ENCODE data around the gene OR10V1. TPM values are rescaled to one million over a fixed set of nuclear protein-coding genes. Genes with fewer than 3 reads are reported as not detected.
"Not testable (repeated sequence)": the region's sequence is repeated elsewhere in the genome, so short reads cannot be mapped to it uniquely, and the experiment has no call there.

OR10V1 gene
- total and polyA plus RNA-seq, 8 donors, result not detected

GRCh38 chr11:59705294-59705693 is 8.4 kb downstream of the OR10V1 start:
- Histone ChIP-seq H3K4me3 (no peak overlapping the region), H3K36me3 (no peaks in the 10 kb centered on the region), H3K27ac (no peak overlapping the region), H3K9me3 (no peaks in the 10 kb centered on the region), H3K4me1 (no peaks in the 10 kb centered on the region), H3K27me3 (no peaks in the 10 kb centered on the region)
- DNase-seq (no peak), ATAC-seq (no peak)
- intact Hi-C loops (cut with DNase I), result no loop called here
- TF ChIP-seq, protein P1, sequence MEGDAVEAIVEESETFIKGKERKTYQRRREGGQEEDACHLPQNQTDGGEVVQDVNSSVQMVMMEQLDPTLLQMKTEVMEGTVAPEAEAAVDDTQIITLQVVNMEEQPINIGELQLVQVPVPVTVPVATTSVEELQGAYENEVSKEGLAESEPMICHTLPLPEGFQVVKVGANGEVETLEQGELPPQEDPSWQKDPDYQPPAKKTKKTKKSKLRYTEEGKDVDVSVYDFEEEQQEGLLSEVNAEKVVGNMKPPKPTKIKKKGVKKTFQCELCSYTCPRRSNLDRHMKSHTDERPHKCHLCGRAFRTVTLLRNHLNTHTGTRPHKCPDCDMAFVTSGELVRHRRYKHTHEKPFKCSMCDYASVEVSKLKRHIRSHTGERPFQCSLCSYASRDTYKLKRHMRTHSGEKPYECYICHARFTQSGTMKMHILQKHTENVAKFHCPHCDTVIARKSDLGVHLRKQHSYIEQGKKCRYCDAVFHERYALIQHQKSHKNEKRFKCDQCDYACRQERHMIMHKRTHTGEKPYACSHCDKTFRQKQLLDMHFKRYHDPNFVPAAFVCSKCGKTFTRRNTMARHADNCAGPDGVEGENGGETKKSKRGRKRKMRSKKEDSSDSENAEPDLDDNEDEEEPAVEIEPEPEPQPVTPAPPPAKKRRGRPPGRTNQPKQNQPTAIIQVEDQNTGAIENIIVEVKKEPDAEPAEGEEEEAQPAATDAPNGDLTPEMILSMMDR (IDR thresholded peaks at IDR 0.05), result no peak

- H3K27ac ChIP-seq; H3K4me3 ChIP-seq; H3K36me3 ChIP-seq; H3K4me1 ChIP-seq; ATAC-seq; H3K9me3 ChIP-seq; DNase-seq; intact Hi-C loops (cut with DNase I); H3K27me3 ChIP-seq: not testable (repeated sequence)
Observed at GRCh38 chr11:59703515-59703914, 10.1 kb downstream of the OR10V1 start.

DNA sequence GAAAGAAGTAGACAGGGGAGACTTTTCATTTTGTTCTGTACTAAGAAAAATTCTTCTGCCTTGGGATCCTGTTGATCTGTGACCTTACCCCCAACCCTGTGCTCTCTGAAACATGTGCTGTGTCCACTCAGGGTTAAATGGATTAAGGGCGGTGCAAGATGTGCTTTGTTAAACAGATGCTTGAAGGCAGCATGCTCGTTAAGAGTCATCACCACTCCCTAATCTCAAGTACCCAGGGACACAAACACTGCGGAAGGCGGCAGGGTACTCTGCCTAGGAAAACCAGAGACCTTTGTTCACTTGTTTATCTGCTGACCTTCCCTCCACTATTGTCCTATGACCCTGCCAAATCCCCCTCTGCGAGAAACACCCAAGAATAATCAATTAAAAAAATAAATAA is 13.5 kb downstream of the OR10V1 start:
- intact Hi-C loops (cut with DNase I); DNase-seq; H3K4me3 ChIP-seq; H3K36me3 ChIP-seq; H3K4me1 ChIP-seq; H3K9me3 ChIP-seq; ATAC-seq; H3K27ac ChIP-seq; H3K27me3 ChIP-seq: not testable (repeated sequence)

GRCh38 chr11:59698506-59698905 is 15.1 kb downstream of the OR10V1 start:
- Histone ChIP-seq H3K9me3 (peaks cover 0 to 7% of the 10 kb centered on the region in 2 donors), H3K4me1 (peaks cover 0 to 5% of the 10 kb centered on the region in 2 donors), H3K36me3 (no peaks in the 10 kb centered on the region), H3K4me3 (no peak overlapping the region), H3K27ac (no peak overlapping the region), H3K27me3 (no peaks in the 10 kb centered on the region)
- no peak for ATAC-seq
- TF ChIP-seq, protein P1 (IDR thresholded peaks at IDR 0.05), result no peak
- intact Hi-C loops (cut with DNase I), result no loop called here
- DNase-seq, result no peak

- peaks cover 0 to 23% of the 10 kb centered on the region in 2 donors for H3K9me3 ChIP-seq
- intact Hi-C loops (cut with DNase I), result no loop called here
- H3K36me3 ChIP-seq, result no peaks in the 10 kb centered on the region
- DNase-seq (no peak), ATAC-seq (no peak)
- TF ChIP-seq, protein P1 (IDR thresholded peaks at IDR 0.05), result no peak
- no peak overlapping the region for H3K27ac ChIP-seq
- H3K4me1 ChIP-seq, result peaks cover 0 to 8% of the 10 kb centered on the region in 2 donors
- H3K27me3 ChIP-seq, result no peaks in the 10 kb centered on the region
- no peak overlapping the region for H3K4me3 ChIP-seq
Observed at GRCh38 chr11:59692915-59693314, 20.7 kb downstream of the OR10V1 start.

DNA sequence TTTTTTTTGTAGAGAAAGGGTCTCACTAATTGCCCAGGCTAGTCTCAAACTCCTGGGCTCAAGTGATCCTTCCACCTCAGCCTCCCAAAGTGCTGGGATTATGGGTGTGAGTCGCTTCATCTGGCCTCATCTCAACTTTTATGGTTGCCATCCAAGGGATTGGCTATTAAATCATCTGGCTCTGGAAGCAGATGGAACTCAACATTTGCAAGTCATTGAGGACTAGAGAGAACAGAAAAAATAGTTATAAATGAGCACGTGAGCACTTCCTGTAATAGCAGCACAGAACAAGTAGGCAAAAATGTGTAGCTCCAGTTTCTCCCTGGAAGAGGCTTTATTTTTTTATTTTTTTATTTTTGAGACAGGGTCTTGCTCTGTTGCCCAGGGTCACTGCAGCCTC is 22.5 kb downstream of the OR10V1 start:
- Histone ChIP-seq H3K4me3 (no peak overlapping the region), H3K36me3 (no peaks in the 10 kb centered on the region), H3K9me3 (peaks cover 0 to 23% of the 10 kb centered on the region in 2 donors), H3K27ac (no peak overlapping the region), H3K4me1 (peaks cover 0 to 8% of the 10 kb centered on the region in 2 donors), H3K27me3 (no peaks in the 10 kb centered on the region)
- TF ChIP-seq, protein P1 (IDR thresholded peaks at IDR 0.05), result no peak
- ATAC-seq (no peak), DNase-seq (no peak)
- intact Hi-C loops (cut with DNase I), result no loop called here
